ENCODE results near the gene FMO3.

DNA sequence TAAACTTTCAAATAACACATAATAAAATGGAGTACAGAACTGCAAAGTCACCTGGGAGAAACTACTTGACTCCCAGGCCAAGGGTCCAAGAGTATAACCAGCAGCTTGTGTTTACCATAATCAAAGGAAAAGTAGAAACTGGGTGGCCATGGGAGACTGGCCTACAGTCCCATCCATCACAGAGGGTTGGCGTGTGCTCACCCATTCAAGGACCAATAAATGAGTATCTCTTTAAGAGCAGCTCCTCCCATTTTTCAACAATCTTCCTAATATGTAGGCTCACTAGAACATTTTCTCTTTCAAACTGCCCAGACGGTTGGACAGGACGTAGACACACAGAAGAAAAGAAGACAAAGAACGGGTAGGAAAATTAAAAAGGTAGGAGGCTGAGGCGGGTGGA, at the start of gene FMO3:
- TF ChIP-seq, protein P1, sequence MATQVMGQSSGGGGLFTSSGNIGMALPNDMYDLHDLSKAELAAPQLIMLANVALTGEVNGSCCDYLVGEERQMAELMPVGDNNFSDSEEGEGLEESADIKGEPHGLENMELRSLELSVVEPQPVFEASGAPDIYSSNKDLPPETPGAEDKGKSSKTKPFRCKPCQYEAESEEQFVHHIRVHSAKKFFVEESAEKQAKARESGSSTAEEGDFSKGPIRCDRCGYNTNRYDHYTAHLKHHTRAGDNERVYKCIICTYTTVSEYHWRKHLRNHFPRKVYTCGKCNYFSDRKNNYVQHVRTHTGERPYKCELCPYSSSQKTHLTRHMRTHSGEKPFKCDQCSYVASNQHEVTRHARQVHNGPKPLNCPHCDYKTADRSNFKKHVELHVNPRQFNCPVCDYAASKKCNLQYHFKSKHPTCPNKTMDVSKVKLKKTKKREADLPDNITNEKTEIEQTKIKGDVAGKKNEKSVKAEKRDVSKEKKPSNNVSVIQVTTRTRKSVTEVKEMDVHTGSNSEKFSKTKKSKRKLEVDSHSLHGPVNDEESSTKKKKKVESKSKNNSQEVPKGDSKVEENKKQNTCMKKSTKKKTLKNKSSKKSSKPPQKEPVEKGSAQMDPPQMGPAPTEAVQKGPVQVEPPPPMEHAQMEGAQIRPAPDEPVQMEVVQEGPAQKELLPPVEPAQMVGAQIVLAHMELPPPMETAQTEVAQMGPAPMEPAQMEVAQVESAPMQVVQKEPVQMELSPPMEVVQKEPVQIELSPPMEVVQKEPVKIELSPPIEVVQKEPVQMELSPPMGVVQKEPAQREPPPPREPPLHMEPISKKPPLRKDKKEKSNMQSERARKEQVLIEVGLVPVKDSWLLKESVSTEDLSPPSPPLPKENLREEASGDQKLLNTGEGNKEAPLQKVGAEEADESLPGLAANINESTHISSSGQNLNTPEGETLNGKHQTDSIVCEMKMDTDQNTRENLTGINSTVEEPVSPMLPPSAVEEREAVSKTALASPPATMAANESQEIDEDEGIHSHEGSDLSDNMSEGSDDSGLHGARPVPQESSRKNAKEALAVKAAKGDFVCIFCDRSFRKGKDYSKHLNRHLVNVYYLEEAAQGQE (IDR thresholded peaks at IDR 0.05; ENCODE audit: low read depth), result no peak
- no peak for TF ChIP-seq CEBPB (IDR thresholded peaks at IDR 0.05)
- no peak for TF ChIP-seq CREB1 (IDR thresholded peaks at IDR 0.05; ENCODE audit: low read depth)
- no peak for TF ChIP-seq EP300 (IDR thresholded peaks at IDR 0.05; ENCODE audit: borderline replicate concordance)
- TF ChIP-seq TCF12 (IDR thresholded peaks at IDR 0.05; ENCODE audit: low read depth), result no peak
- TF ChIP-seq NFIC (IDR thresholded peaks at IDR 0.05), result no peak
- TF ChIP-seq, protein P2, sequence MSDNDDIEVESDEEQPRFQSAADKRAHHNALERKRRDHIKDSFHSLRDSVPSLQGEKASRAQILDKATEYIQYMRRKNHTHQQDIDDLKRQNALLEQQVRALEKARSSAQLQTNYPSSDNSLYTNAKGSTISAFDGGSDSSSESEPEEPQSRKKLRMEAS (IDR thresholded peaks at IDR 0.05), result no peak
- TF ChIP-seq, protein P3, sequence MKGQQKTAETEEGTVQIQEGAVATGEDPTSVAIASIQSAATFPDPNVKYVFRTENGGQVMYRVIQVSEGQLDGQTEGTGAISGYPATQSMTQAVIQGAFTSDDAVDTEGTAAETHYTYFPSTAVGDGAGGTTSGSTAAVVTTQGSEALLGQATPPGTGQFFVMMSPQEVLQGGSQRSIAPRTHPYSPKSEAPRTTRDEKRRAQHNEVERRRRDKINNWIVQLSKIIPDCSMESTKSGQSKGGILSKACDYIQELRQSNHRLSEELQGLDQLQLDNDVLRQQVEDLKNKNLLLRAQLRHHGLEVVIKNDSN (IDR thresholded peaks at IDR 0.05), result no peak
- TF ChIP-seq FOXM1 (IDR thresholded peaks at IDR 0.05; ENCODE audit: borderline replicate concordance, low read depth), result no peak
- no peak for TF ChIP-seq TEAD4 (IDR thresholded peaks at IDR 0.05)
- TF ChIP-seq TAF1 (IDR thresholded peaks at IDR 0.05; ENCODE audit: low read depth), result no peak
